GM12872 (cell line): ENCODE data around the gene GMDS.

ENCODE experiments used
- CTCF ChIP-seq: IDR thresholded peaks from 3 replicates; pipeline ENCODE4 v1.5.1; 2011; ENCODE audit warnings: low read depth, mild to moderate bottlenecking, low read length, moderate library complexity; ENCODE audit not compliant: insufficient read depth

Gene GMDS

GRCh38 chr6:1651362-1651761, 594.0 kb downstream of the GMDS start:
- TF ChIP-seq CTCF, result no peak

- TF ChIP-seq CTCF, result no peak
Measured at GRCh38 chr6:1645466-1646185, 599.8 kb downstream of the GMDS start.

- no peak for TF ChIP-seq CTCF
Measured at GRCh38 chr6:1644516-1645060, 600.8 kb downstream of the GMDS start.

- no peak for TF ChIP-seq CTCF
Measured at GRCh38 chr6:1643830-1644445, 601.5 kb downstream of the GMDS start.

GRCh38 chr6:1643111-1643510, 602.3 kb downstream of the GMDS start:
- TF ChIP-seq CTCF, result no peak

GRCh38 chr6:1641343-1641885, 604.0 kb downstream of the GMDS start:
- TF ChIP-seq CTCF, result no peak

- no peak for TF ChIP-seq CTCF
Measured at GRCh38 chr6:1640476-1640875, 604.9 kb downstream of the GMDS start.
